Left ventricle myocardium inferior (tissue), 1 donor: ENCODE data around the gene RTN4. TPM values are rescaled to one million over a fixed set of nuclear protein-coding genes. Genes with fewer than 3 reads are reported as not detected.

Source experiments
- DNase-seq: peaks from one replicate; pipeline ENCODE4 v3.0.0-alpha.2; 2020
- H3K27ac ChIP-seq: fragments of 200-600 bp; replicated peaks from 2 replicates; pipeline ENCODE4 v1.8.0; 2021
- H3K27me3 ChIP-seq: fragments of 200-600 bp; 2 replicates; pipeline ENCODE4 v1.8.0; 2021; ENCODE audit warnings: low read depth
- H3K36me3 ChIP-seq: fragments of 200-600 bp; 2 replicates; pipeline ENCODE4 v1.8.0; 2021
- H3K4me1 ChIP-seq: fragments of 200-600 bp; 2 replicates; pipeline ENCODE4 v1.8.0; 2021
- H3K4me3 ChIP-seq: fragments of 200-600 bp; 2 replicates; pipeline ENCODE4 v1.8.0; 2021; ENCODE audit warnings: mild to moderate bottlenecking, moderate library complexity
- H3K9me3 ChIP-seq: fragments of 200-600 bp; replicated peaks from 2 replicates; pipeline ENCODE4 v1.8.0; 2021
- intact Hi-C: fragments of 100-400 bp; cut with micrococcal nuclease; formaldehyde crosslinking; loops from one replicate; pipeline ENCODE4 v1.11.0; 2022
- total RNA-seq: library from RNA; stranded (reverse); fragmentation: NEBNext Ultra II Directional; extraction: Animal tissue kit (Norgen Biotek cat#: 25700); gene quantifications from one replicate; pipeline ENCODE4 v1.2.1, GENCODE V29; 2021
- TF ChIP-seq, protein P1 (sequence below): fragments of 200-600 bp; IDR thresholded peaks from 2 replicates; pipeline ENCODE4 v1.8.0; 2021; ENCODE audit warnings: antibody characterized with exemption, mild to moderate bottlenecking, borderline replicate concordance
- donor health status: DM: no; HTN: yes; CAD: no; lungs with severe emphysema.

The RTN4 gene
- total RNA-seq, 1 donor from 2014 or later = 105 TPM

DNA sequence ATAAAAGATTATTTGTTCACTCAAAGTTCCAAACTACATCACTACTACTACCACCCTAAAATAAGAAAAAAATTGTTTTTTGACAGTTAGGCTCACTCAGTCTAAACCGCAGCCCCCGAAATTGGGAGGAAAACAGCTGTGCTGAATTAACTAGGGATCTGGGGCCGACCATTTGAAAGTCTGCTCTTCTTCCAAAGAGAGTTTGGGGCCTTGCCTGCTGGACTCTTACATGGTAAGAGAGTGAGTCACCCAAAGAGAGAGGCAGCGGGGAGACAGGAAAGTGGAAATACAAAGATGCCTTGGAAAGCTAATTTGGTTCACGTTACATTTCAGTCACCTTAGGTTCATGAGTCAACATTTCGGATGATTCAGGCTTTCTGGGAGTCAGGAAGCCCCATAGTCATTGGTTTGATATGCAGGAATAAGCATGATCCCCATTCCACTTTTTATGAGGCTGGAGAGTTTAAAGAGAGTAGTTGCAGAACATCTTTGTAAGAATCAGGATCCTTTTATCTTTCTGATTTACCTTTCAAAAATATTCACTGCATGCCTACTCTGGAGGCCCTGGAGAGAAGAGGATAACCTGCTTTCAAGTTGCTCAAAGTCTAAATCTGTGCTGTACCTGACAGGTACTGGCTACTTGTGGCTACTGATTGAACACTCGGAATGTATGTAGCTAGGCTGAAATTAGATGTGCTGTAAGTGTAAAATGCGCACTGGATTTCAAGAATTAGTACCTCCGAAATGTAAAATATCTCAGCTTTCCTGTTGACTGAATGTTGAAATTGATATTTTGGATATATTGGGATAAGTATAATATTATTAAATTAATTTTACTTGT, 995 bp upstream of the RTN4 start:
- H3K36me3 ChIP-seq = no peaks in the 10 kb centered on the region
- intact Hi-C loops = loop anchor here (10.0 kb wide), 1 partner anchor 54 kb away; no protein-coding TSS in a partner anchor
- DNase-seq = peak; percentile 24
- peak overlapping the region; percentile 92 for H3K4me3 ChIP-seq
- no peaks in the 10 kb centered on the region for H3K27me3 ChIP-seq
- H3K27ac ChIP-seq = peak overlapping the region; percentile 97
- peaks cover 51% of the 10 kb centered on the region for H3K4me1 ChIP-seq
- H3K9me3 ChIP-seq = no peaks in the 10 kb centered on the region
- TF ChIP-seq, protein P1, sequence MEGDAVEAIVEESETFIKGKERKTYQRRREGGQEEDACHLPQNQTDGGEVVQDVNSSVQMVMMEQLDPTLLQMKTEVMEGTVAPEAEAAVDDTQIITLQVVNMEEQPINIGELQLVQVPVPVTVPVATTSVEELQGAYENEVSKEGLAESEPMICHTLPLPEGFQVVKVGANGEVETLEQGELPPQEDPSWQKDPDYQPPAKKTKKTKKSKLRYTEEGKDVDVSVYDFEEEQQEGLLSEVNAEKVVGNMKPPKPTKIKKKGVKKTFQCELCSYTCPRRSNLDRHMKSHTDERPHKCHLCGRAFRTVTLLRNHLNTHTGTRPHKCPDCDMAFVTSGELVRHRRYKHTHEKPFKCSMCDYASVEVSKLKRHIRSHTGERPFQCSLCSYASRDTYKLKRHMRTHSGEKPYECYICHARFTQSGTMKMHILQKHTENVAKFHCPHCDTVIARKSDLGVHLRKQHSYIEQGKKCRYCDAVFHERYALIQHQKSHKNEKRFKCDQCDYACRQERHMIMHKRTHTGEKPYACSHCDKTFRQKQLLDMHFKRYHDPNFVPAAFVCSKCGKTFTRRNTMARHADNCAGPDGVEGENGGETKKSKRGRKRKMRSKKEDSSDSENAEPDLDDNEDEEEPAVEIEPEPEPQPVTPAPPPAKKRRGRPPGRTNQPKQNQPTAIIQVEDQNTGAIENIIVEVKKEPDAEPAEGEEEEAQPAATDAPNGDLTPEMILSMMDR = no peak

DNA sequence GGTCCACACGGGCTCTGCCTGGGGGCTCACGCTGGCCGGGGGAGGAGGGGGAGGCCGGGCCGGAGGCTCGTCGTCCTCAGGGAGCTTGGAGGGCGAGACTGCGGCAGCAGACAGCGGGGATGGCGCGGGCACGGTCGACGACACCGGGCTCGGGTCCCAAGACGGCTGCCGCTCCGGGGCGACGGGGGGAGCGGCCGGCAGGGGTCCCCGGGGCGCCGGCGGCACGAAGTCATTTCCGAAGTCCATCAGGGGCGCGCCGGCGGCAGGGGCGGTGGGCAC, 491 bp downstream of the RTN4 start:
- H3K27ac ChIP-seq = peak overlapping the region; percentile 97
- peaks cover 65% of the 10 kb centered on the region for H3K4me1 ChIP-seq

DNA sequence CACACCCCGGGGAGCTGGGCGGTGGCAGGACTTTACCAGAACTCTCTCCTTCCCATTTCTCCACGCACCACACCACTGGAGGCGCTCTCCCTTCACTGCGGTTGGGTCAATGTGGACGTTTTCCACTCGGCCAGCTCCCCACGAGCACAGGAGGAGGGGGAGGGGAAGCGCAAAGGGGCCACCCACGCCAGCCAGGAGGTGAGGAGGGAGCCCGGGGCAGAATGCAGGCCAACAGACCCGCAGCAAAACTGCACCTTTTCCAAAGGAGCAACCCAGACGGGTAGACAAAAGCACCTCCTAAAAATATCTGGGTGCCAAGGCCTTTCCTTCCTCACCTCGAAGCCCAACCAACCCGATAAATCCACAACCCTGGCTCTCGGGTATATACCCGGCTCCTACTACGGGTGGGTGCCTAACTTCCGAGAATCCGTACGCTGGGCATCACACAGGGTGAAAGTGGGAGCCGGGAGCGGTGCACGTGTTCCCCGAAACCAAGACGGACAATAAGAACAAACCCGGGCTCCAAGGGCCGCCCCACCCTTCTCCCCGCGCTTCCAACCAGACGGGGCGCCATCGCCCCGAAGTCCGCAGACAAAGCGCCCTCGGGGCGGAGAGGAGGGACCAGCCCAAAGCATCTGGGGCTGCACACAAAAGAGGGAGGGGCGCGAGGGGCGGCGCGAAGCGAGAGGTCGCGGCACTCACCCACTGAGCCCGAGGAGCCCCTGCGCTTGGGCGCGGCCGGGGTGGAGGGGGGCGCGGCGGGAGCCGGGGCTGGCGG, 1.0 kb downstream of the RTN4 start:
- Histone ChIP-seq H3K36me3 (no peaks in the 10 kb centered on the region), H3K4me1 (peaks cover 68% of the 10 kb centered on the region), H3K4me3 (peak overlapping the region; percentile 92), H3K9me3 (no peaks in the 10 kb centered on the region), H3K27me3 (no peaks in the 10 kb centered on the region), H3K27ac (peak overlapping the region; percentile 97)
- DNase-seq = peak; percentile 88
- intact Hi-C loops = no loop called here
- TF ChIP-seq, protein P1 = peak; percentile 75

More for the DNA sequence above, 491 bp downstream of the RTN4 start:
- TF ChIP-seq, protein P1 = no peak
- H3K36me3 ChIP-seq = no peaks in the 10 kb centered on the region
- H3K27me3 ChIP-seq = no peaks in the 10 kb centered on the region
- no peak for DNase-seq
- intact Hi-C loops = loop anchor here (10.0 kb wide), 1 partner anchor 55 kb away; no protein-coding TSS in a partner anchor
- H3K9me3 ChIP-seq = no peaks in the 10 kb centered on the region
- H3K4me3 ChIP-seq = peak overlapping the region; percentile 92

DNA sequence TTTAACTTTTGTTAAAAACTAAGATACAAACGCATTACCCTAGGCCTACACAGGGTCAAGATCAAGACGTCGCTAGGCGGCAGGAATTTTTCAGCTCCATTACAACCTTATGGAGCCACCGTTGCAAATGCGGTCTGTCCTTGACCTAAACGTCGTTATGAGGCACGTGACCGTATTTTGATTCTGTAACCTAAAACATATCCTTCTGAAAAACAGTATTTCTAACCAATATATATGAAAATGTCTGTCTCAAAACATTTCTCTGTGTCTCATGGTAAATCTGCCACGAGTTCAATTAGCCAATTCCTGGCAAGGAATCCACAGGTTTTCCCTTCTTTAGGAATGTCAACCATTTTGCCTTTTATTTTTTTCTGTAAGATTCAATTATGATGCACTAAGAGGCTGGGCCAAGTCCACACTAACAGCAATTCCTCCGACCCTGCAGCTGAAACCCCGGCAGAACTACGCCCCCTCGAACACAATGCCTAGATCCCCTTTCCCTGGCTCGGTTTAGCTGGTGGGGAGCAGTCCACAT, 1.7 kb downstream of the RTN4 start:
- Histone ChIP-seq H3K9me3 (no peaks in the 10 kb centered on the region), H3K27me3 (no peaks in the 10 kb centered on the region), H3K4me3 (peak overlapping the region; percentile 92), H3K27ac (peak overlapping the region; percentile 97), H3K4me1 (peaks cover 70% of the 10 kb centered on the region), H3K36me3 (no peaks in the 10 kb centered on the region)
- intact Hi-C loops = no loop called here
- TF ChIP-seq, protein P1 = no peak
- no peak for DNase-seq

DNA sequence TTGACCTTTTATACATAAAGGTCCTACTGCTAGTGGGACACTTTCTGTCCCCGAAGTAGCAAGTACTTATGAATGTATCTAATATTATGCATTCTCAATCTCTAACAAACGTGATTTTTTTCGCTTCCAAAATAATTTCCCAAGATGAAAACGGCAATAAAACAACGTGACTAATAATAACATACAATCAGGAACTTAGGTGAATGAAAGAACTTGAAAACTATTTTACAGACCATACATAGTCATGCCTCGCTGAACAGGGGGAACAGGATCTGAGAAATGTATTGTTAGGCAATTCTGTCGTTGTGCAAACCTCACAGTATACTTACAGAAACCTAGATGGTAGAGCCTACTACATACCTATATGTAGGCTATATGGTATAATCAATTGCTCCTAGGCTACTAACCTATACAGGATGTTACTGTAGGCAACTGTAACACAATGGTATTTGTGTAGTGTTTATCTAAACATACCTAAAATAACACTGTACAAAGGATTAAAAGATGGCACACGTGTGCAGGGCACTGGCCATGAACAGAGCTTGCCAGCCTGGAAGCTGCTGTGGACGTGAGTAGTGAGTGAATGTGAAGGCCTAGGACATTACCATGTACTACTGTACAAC, 2.5 kb downstream of the RTN4 start:
- Histone ChIP-seq H3K27me3 (no peaks in the 10 kb centered on the region), H3K36me3 (no peaks in the 10 kb centered on the region), H3K27ac (peak overlapping the region; percentile 97), H3K9me3 (no peaks in the 10 kb centered on the region), H3K4me3 (peak overlapping the region; percentile 92), H3K4me1 (peaks cover 75% of the 10 kb centered on the region)
- TF ChIP-seq, protein P1 = no peak
- DNase-seq = no peak
- intact Hi-C loops = no loop called here
